H9 (cell line): ENCODE results near the gene COX6B1. TPM values are rescaled to one million over a fixed set of nuclear protein-coding genes. Genes with fewer than 3 reads are reported as not detected.

Experiments
- DNase-seq: peaks from one replicate; pipeline ENCODE4 v3.0.0-alpha.2; 2017
- H2AFZ ChIP-seq: one replicate; pipeline ENCODE4 v1.6.1; 2013; ENCODE audit warnings: mild to moderate bottlenecking, low read length, control low read depth, moderate library complexity
- H2AK5ac ChIP-seq: 2 replicates; pipeline ENCODE4 v1.6.1; 2013; ENCODE audit warnings: low read length, control low read depth, mixed read lengths; ENCODE audit not compliant: insufficient read length
- H2BK120ac ChIP-seq: one replicate; pipeline ENCODE4 v1.6.1; 2013; ENCODE audit warnings: low read depth, mild to moderate bottlenecking, low read length, control low read depth, inconsistent platforms; ENCODE audit not compliant: poor library complexity, severe bottlenecking
- H2BK12ac ChIP-seq: 2 replicates; pipeline ENCODE4 v1.6.1; 2013; ENCODE audit warnings: low read length, control low read depth, mixed read lengths, low read depth; ENCODE audit not compliant: insufficient read length
- H2BK15ac ChIP-seq: 2 replicates; pipeline ENCODE4 v1.6.1; 2013; ENCODE audit warnings: low read depth, low read length, control low read depth
- H2BK20ac ChIP-seq: one replicate; pipeline ENCODE4 v1.6.1; 2013; ENCODE audit warnings: low read depth, mild to moderate bottlenecking, low read length, control low read depth, inconsistent platforms; ENCODE audit not compliant: poor library complexity, severe bottlenecking
- H2BK5ac ChIP-seq: 2 replicates; pipeline ENCODE4 v1.6.1; 2013; ENCODE audit warnings: low read length, control low read depth, mixed read lengths; ENCODE audit not compliant: insufficient read length
- H3K14ac ChIP-seq: 2 replicates; pipeline ENCODE4 v1.6.1; 2013; ENCODE audit warnings: low read length, control low read depth; ENCODE audit not compliant: insufficient read depth
- H3K18ac ChIP-seq: 2 replicates; pipeline ENCODE4 v1.6.1; 2013; ENCODE audit warnings: low read depth, mild to moderate bottlenecking, mixed read lengths, low read length, control low read depth; ENCODE audit not compliant: insufficient read length
- H3K23ac ChIP-seq: 2 replicates; pipeline ENCODE4 v1.6.1; 2013; ENCODE audit warnings: low read length, control low read depth, mixed read lengths, low read depth; ENCODE audit not compliant: insufficient read length
- H3K23me2 ChIP-seq: 2 replicates; pipeline ENCODE4 v1.6.1; 2013; ENCODE audit warnings: low read depth, mild to moderate bottlenecking, mixed read lengths, low read length, control low read depth; ENCODE audit not compliant: insufficient read length, poor library complexity, severe bottlenecking
- H3K27ac ChIP-seq: 2 replicates; pipeline ENCODE4 v1.5.1; 2013; ENCODE audit warnings: low read length, control low read depth, mixed read lengths, low read depth; ENCODE audit not compliant: insufficient read length
- H3K27me3 ChIP-seq: 2 replicates; pipeline ENCODE4 v1.6.1; 2013; ENCODE audit warnings: low read length, control low read depth, inconsistent platforms; ENCODE audit not compliant: insufficient read depth
- H3K4ac ChIP-seq: 2 replicates; pipeline ENCODE4 v1.6.1; 2013; ENCODE audit warnings: low read depth, mild to moderate bottlenecking, control low read depth, inconsistent platforms, low read length, moderate library complexity
- H3K4me1 ChIP-seq: 2 replicates; pipeline ENCODE4 v1.6.1; 2013; ENCODE audit warnings: low read length, control low read depth, inconsistent platforms; ENCODE audit not compliant: insufficient read depth
- H3K4me2 ChIP-seq: 2 replicates; pipeline ENCODE4 v1.6.1; 2013; ENCODE audit warnings: low read length, control low read depth, mixed read lengths; ENCODE audit not compliant: insufficient read length, insufficient read depth
- H3K56ac ChIP-seq: 2 replicates; pipeline ENCODE4 v1.6.1; 2013; ENCODE audit warnings: low read depth, mild to moderate bottlenecking, mixed read lengths, low read length, control low read depth; ENCODE audit not compliant: insufficient read length
- H3K79me1 ChIP-seq: 2 replicates; pipeline ENCODE4 v1.6.1; 2013; ENCODE audit warnings: low read depth, mild to moderate bottlenecking, moderate library complexity, low read length, control low read depth, inconsistent platforms; ENCODE audit not compliant: insufficient read depth, poor library complexity, severe bottlenecking
- H3K79me2 ChIP-seq: 2 replicates; pipeline ENCODE4 v1.6.1; 2013; ENCODE audit warnings: low read length, control low read depth, inconsistent platforms; ENCODE audit not compliant: insufficient read depth
- H3K9ac ChIP-seq: 2 replicates; pipeline ENCODE4 v1.6.1; 2013; ENCODE audit warnings: low read length, control low read depth, mixed read lengths; ENCODE audit not compliant: insufficient read length; ENCODE audit errors: extremely low read depth
- H3K9me3 ChIP-seq: one replicate; pipeline ENCODE4 v1.6.1; 2013; ENCODE audit warnings: low read depth, low read length, inconsistent platforms; ENCODE audit not compliant: control insufficient read depth
- H3T11ph ChIP-seq: one replicate; pipeline ENCODE4 v1.6.1; 2013; ENCODE audit warnings: mild to moderate bottlenecking, low read length, control low read depth, inconsistent platforms
- H4K20me1 ChIP-seq: one replicate; pipeline ENCODE4 v1.6.1; 2013; ENCODE audit not compliant: control insufficient read depth, insufficient read length, insufficient read depth
- H4K5ac ChIP-seq: 2 replicates; pipeline ENCODE4 v1.6.1; 2013; ENCODE audit warnings: low read depth, mild to moderate bottlenecking, mixed read lengths, low read length, control low read depth; ENCODE audit not compliant: insufficient read length
- H4K8ac ChIP-seq: replicated peaks from 2 replicates; pipeline ENCODE4 v1.6.1; 2013; ENCODE audit warnings: low read length, control low read depth, mixed read lengths, low read depth; ENCODE audit not compliant: insufficient read length
- H4K91ac ChIP-seq: 2 replicates; pipeline ENCODE4 v1.6.1; 2013; ENCODE audit warnings: low read depth, mild to moderate bottlenecking, moderate library complexity, mixed read lengths, low read length, control low read depth; ENCODE audit not compliant: insufficient read length
- H3K27ac Mint-ChIP-seq, 3 experiments: 2 replicates in 2 of 3; 3 replicates in 1 of 3; pipeline ENCODE4 v1.8.0; 2020 to 2021; ENCODE audit warnings: mixed read lengths in 3 of 3, mild to moderate bottlenecking in 1 of 3, moderate library complexity in 1 of 3
- H3K27me3 Mint-ChIP-seq: 2 replicates; pipeline ENCODE4 v1.8.0; 2021; ENCODE audit warnings: low read depth, mild to moderate bottlenecking, moderate library complexity, mixed read lengths
- H3K36me3 Mint-ChIP-seq, 3 experiments: 2 replicates in 2 of 3; 3 replicates in 1 of 3; pipeline ENCODE4 v1.8.0; 2020 to 2021; ENCODE audit warnings: low read depth in 3 of 3, mixed read lengths in 3 of 3; ENCODE audit not compliant: insufficient read depth in 1 of 3
- H3K4me1 Mint-ChIP-seq, 2 experiments: 2 replicates each; pipeline ENCODE4 v1.8.0; 2020; ENCODE audit warnings: mixed read lengths in 2 of 2
- H3K4me3 Mint-ChIP-seq, 2 experiments: 2 replicates in 1 of 2; 3 replicates in 1 of 2; pipeline ENCODE4 v1.8.0; 2020 to 2021; ENCODE audit warnings: mild to moderate bottlenecking in 2 of 2, mixed read lengths in 2 of 2, moderate library complexity in 1 of 2
- H3K9me3 Mint-ChIP-seq, 2 experiments: 2 replicates in 1 of 2; 3 replicates in 1 of 2; pipeline ENCODE4 v1.8.0; 2020; ENCODE audit warnings: mild to moderate bottlenecking in 2 of 2, mixed read lengths in 2 of 2, moderate library complexity in 1 of 2
- CTCF ChIP-seq: fragments of 200-600 bp; sonication (generic); conservative IDR thresholded peaks from 3 replicates; pipeline ENCODE4 v1.8.0; 2021; ENCODE audit warnings: antibody characterized with exemption, mild to moderate bottlenecking
- WGBS: extraction: QIAGEN DNeasy Blood & Tissue Kit; methylation state at CpG from one replicate; pipeline ENCODE4 v1.1.7; 2013; ENCODE audit warnings: missing lambda C conversion rate, low lambda C conversion rate, mixed read lengths; ENCODE audit not compliant: insufficient read length; ENCODE audit errors: extremely low coverage; 5-methylcytosine and 5-hydroxymethylcytosine counted together
- total RNA-seq: library from RNA; stranded (reverse); gene quantifications from 2 replicates; pipeline ENCODE4 v1.2.1, GENCODE V29; 2021

The COX6B1 gene
- total RNA-seq, 1 experiment from 2014 or later = 432 TPM

DNA sequence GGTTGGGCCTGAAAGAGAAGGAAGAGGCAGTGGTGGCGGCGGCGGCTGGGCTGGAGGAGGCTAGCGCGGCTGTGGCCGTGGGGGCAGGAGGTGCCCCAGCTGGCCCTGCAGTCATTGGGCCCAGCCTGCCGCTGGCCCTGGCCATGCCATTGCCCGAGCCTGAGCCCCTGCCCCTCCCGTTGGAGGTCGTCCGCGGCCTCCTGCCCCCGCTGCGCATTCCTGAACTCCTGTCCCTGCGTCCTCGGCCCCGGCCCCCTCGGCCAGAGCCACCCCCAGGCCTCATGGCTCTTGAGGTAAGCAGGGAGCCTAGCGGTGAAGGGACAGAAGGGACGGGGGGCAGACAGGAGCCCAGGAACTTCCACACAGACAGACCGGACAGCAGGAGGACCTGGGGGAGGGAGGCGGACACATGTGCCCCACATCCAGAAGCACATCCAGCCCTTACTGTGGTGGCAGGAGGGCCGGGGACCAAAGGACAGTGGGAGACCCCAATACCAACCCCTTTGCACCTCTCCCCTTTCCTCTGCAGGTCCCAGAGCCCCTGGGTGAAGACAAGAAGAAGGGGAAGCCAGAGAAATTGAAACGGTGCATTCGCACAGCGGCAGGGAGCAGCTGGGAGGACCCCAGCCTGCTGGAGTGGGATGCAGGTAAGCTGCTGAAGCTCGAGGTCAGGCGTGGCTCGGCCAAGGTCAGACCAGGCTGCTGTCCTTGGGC lies 14.2 kb upstream of the COX6B1 start:
- no peak overlapping the region for H2BK15ac ChIP-seq
- no peak overlapping the region for H2AFZ ChIP-seq
- H3K79me2 ChIP-seq = no peaks in the 10 kb centered on the region; the same call in 1 of the 2 replicates
- DNase-seq = no peak
- no peak overlapping the region for H3K27ac ChIP-seq
- no peak overlapping the region for H3K23ac ChIP-seq
- H2BK20ac ChIP-seq = no peak overlapping the region
- Mint-ChIP-seq H3K4me3 (no peak overlapping the region), H3K27me3 (peaks cover under 1% of the 10 kb centered on the region; the same call in 1 of the 2 replicates), H3K4me1 (peaks cover 1 to 5% of the 10 kb centered on the region in 2 experiments), H3K9me3 (no peaks in the 10 kb centered on the region), H3K36me3 (peaks cover 33 to 76% (median 62%) of the 10 kb centered on the region in 3 experiments), H3K27ac (no peak overlapping the region)
- no peak overlapping the region for H2BK12ac ChIP-seq
- no peak overlapping the region for H3K4ac ChIP-seq
- no peak for TF ChIP-seq CTCF
- no CpG with 5 or more reads among the region's 29 CpGs for WGBS
- no peaks in the 10 kb centered on the region for H3K9me3 ChIP-seq
- H3K4me1 ChIP-seq = peaks cover 2% of the 10 kb centered on the region; the same call in 1 of the 2 replicates
- H4K8ac ChIP-seq = no peak overlapping the region
- no peak overlapping the region for H2BK5ac ChIP-seq
- H4K5ac ChIP-seq = no peak overlapping the region
- no peaks in the 10 kb centered on the region for H3K27me3 ChIP-seq
- H3T11ph ChIP-seq = no peak overlapping the region
- H3K23me2 ChIP-seq = peaks cover 3% of the 10 kb centered on the region
- H2AK5ac ChIP-seq = no peak overlapping the region
- no peak overlapping the region for H2BK120ac ChIP-seq
- no peak overlapping the region for H3K56ac ChIP-seq
- no peak overlapping the region for H3K18ac ChIP-seq
- H4K91ac ChIP-seq = no peak overlapping the region
- no peak overlapping the region for H3K14ac ChIP-seq
- no peaks in the 10 kb centered on the region for H3K79me1 ChIP-seq
- H4K20me1 ChIP-seq = no peaks in the 10 kb centered on the region
- no peak overlapping the region for H3K4me2 ChIP-seq
- H3K9ac ChIP-seq = no peak overlapping the region
